Measurements from ENCODE around the gene KIFC3. TPM values are rescaled to one million over a fixed set of nuclear protein-coding genes. Genes with fewer than 3 reads are reported as not detected.

Gene KIFC3
- total and polyA plus RNA-seq, 2 of the 8 experiments (the other 6 are each of a cell fraction or from before 2014, with no cell fraction given), result 2.1 to 7.1 TPM

DNA sequence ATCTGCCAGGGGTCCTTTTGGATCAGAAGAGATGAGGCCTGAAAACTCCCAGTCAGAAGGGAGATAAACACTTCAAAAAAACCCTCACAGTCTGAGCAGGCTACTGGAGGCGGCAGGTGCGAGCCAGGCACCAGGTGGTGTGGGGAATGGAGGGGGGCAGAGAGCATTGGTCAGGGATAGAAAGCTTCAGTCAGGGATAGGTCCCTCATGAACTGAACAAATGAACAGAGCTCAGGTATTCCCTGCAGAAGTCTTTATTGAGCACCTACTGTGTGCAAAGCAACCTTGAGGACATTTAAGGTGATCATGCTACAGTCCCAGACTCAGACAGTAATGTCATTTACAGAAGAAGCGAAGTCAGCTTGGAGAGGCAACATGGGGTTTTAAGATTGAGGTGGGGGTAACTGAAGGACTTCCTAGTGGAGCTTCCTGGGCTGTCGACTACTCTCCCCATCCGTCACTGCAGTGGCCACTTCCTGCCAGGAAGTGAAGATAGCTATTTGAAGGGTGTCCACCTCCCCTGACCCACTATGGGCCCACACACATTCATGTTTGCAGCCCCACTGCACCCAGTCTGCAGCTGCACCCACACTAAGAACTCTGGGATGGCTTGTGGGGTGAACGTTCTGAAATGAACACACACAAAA lies 3.2 kb downstream of the KIFC3 start:
- Histone ChIP-seq H4K8ac (ENCODE audit: extremely low read depth, insufficient read depth, low read length) (no peak overlapping the region), H2BK12ac (ENCODE audit: low read depth, low read length) (peak overlapping the region; percentile 79; the same call in 1 of the 2 replicates), H3K79me2 (ENCODE audit: control insufficient read depth in 1 of 2, insufficient read depth in 2 of 2, low read length in 2 of 2) (no peaks in the 10 kb centered on the region), H3K18ac (ENCODE audit: extremely low read depth, low read length) (no peak overlapping the region), H4K20me1 (replicated peaks in 1 of 2; ENCODE audit: control insufficient read depth in 1 of 2, insufficient read depth in 2 of 2, low read length in 2 of 2) (peaks cover 0 to 1% of the 10 kb centered on the region in 2 experiments), H3K14ac (ENCODE audit: insufficient read length) (no peak overlapping the region), H3K27me3 (replicated peaks in 1 of 4; ENCODE audit: control insufficient read depth in 3 of 4, extremely low read depth in 1 of 4, insufficient read depth in 3 of 4, low read length in 3 of 4) (peaks cover 0 to 35% (median 27%) of the 10 kb centered on the region in 4 experiments; a peak in 6 of 7 replicates), H3K4me2 (ENCODE audit: insufficient read depth in 1 of 2, low read depth in 2 of 2, low read length in 2 of 2) (peak overlapping the region in 1 of 2 experiments; percentile 91; a peak in 1 of 4 replicates), H3K4ac (replicated peaks; ENCODE audit: insufficient read length, low read depth, low read length) (no peak overlapping the region), H2AK5ac (ENCODE audit: low read depth, low read length) (no peak overlapping the region), H3K23me2 (ENCODE audit: low read depth, low read length) (peaks cover 14% of the 10 kb centered on the region), H2BK5ac (ENCODE audit: low read depth, low read length) (no peak overlapping the region), H3K4me3 (ENCODE audit: extremely low read depth in 1 of 4, insufficient read depth in 2 of 4, low read depth in 3 of 4, low read length in 4 of 4) (no peak overlapping the region), H2BK120ac (replicated peaks; ENCODE audit: low read depth, low read length) (no peak overlapping the region), H2BK15ac (ENCODE audit: low read length) (0 out of 2 replicates have a peak overlapping the region, but pooled peaks have one; percentile 63), H3K4me1 (replicated peaks in 1 of 4; ENCODE audit: control insufficient read depth in 3 of 4, insufficient read depth in 4 of 4, low read length in 3 of 4) (peaks cover 0 to 54% (median 36%) of the 10 kb centered on the region in 4 experiments; a peak in 6 of 7 replicates), H3K23ac (ENCODE audit: insufficient read length) (no peak overlapping the region), H3K56ac (replicated peaks; ENCODE audit: insufficient read length, low read depth, low read length) (no peak overlapping the region), H2AFZ (ENCODE audit: low read length) (no peak overlapping the region), H3K9ac (replicated peaks in 1 of 4; ENCODE audit: extremely low read depth in 1 of 4, low read depth in 3 of 4, low read length in 3 of 4) (no peak overlapping the region), H3K36me3 (ENCODE audit: control insufficient read depth in 2 of 4, insufficient read depth in 4 of 4, low read length in 3 of 4) (no peaks in the 10 kb centered on the region), H3K27ac (ENCODE audit: low read depth, low read length) (no peak overlapping the region), H4K91ac (replicated peaks; ENCODE audit: insufficient read length, low read length) (no peak overlapping the region), H3K9me3 (ENCODE audit: insufficient read depth in 2 of 2, low read depth in 1 of 2, low read length in 1 of 2) (no peaks in the 10 kb centered on the region), H3K79me1 (ENCODE audit: low read depth, low read length) (no peaks in the 10 kb centered on the region; the same call in 1 of the 2 replicates), H4K5ac (ENCODE audit: insufficient read length, low read depth, low read length) (no peak overlapping the region), H2BK20ac (ENCODE audit: low read length) (0 out of 2 replicates have a peak overlapping the region, but pooled peaks have one; percentile 67)
- 82% methylated on average over 6 of the region's 6 CpGs; no CpG with 5 or more reads in 1 of the 2 experiments for WGBS, 2 experiments (ENCODE audit: extremely low coverage in 1 of 2, insufficient coverage in 1 of 2, insufficient read length in 1 of 2, insufficient replicate concordance in 2 of 2, low coverage in 1 of 2, low lambda C conversion rate in 2 of 2, missing lambda C conversion rate in 1 of 2)
- ChIA-PET CTCF (ENCODE audit: partially characterized antibody) (interaction anchor here (0.7 to 15.2 kb wide), 16 partner anchors 8 to 206 kb away, joined by 3 to 279 read pairs (median 3); partner anchors contain the start of gene ZNF319), POLR2A (ENCODE audit: partially characterized antibody) (interaction anchor here (1.1 to 1.3 kb wide), 2 partner anchors 16 to 116 kb away, joined by 3 read pairs; no protein-coding TSS in a partner anchor)
- TF ChIP-seq, protein P1, sequence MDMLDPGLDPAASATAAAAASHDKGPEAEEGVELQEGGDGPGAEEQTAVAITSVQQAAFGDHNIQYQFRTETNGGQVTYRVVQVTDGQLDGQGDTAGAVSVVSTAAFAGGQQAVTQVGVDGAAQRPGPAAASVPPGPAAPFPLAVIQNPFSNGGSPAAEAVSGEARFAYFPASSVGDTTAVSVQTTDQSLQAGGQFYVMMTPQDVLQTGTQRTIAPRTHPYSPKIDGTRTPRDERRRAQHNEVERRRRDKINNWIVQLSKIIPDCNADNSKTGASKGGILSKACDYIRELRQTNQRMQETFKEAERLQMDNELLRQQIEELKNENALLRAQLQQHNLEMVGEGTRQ (IDR thresholded peaks at IDR 0.05; ENCODE audit: low read length), result no peak
- TF ChIP-seq EGR1 (IDR thresholded peaks at IDR 0.05; ENCODE audit: borderline replicate concordance, low read depth, low read length), result no peak
- DNase-seq (ENCODE audit: low read depth in 1 of 2, low spot score in 2 of 2) (no peak), FAIRE-seq (no peak)
